Measurements from ENCODE around the gene RFFL.
"Not testable (repeated sequence)": the region's sequence is repeated elsewhere in the genome, so short reads cannot be mapped to it uniquely, and the experiment has no call there.

Gene RFFL, protein sequence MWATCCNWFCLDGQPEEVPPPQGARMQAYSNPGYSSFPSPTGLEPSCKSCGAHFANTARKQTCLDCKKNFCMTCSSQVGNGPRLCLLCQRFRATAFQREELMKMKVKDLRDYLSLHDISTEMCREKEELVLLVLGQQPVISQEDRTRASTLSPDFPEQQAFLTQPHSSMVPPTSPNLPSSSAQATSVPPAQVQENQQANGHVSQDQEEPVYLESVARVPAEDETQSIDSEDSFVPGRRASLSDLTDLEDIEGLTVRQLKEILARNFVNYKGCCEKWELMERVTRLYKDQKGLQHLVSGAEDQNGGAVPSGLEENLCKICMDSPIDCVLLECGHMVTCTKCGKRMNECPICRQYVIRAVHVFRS

DNA sequence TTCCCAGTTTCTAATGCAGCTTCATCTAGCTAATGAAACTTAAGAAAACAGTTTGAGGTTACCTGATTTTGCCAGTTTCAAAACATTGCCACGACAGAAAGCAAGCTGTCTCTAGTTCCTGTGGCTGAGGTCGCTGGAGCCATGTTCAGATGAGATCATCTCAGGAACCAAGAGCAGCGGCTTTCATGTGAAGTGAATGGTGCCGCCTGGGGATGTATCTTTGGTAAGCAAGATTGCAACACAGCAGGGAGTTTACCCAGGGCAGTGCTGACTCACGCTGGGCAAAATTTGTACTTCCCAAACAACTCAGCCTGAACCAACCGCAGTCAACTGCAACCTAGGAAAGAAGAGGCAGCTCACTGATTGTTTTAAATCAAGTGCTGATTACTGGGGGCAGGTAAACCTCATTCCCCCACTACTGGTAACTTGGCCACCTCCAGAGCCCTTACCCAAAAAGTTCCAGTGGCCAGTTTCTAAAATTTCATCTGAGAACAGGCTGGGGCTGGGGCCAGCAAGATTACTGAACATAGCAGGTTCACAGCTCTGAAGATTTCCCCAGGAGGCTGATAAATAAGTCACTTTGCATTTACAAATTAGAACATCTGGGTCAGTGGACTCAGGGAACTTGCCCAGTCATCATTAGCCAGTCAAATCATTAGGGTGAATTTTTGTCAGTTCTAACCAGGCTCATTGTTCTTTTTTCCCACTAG, at the start of gene RFFL:
Gene RFFL (minus strand): TSS at position 194 of the 710 bp plus-strand sequence. CDS start 37,154 bp downstream, outside the sequence.
- DNase-seq (ENCODE audit: low read depth in 3 of 3) = peak; percentile 70 to 83 (median 82)

GRCh38 chr17:35110791-35111190, 47.3 kb upstream of the RFFL start:
- not testable (repeated sequence) for DNase-seq (ENCODE audit: low read depth in 3 of 3)

DNA sequence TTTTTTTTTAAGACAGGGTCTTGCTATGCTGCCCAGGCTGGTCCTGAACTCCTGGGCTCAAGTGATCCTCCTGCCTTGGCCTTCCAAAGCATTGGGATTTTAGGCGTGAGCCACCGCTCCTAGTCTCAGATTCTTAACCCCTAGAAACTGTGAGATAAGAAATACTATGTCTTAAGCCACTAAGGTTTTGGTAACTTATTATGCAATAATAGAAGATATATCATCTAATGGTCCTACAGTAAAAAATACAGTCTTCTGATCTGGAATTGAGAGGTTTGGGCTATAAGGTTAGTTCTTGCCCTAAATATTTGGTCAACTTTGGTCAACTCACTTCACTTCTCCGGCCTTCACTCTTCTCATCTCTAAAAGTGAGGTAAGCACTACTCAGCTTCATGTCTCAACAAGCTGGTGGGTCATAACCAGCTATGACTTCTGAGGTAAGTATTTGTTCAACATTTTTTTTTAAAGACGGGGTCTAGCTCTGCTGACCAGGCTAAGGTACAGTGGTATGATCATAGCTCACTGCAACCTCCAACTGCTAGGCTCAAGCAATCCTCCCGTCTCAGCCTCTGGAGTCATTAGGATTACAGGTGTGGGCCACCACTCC, 41.4 kb upstream of the RFFL start:
- DNase-seq (ENCODE audit: low read depth in 3 of 3) = no peak

DNA sequence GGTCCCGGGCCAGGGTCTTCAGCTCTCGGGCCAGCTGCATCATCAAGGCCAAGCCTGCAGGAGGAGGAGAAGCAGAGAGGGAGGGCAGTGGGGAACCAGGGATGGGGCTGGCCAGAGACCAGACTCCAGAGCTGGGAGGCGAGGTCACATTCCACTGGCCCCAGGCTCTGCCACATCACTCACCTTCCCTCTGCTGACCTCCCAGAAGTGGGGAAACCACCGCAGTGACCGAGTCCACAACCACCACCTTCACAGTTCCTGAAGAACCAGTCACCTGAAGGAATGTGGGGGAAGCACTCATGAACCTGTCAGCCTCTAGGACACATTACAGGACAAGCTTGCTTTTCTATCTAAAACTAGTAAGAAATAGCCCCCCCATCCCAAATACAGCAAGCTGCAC, 39.8 kb upstream of the RFFL start:
- DNase-seq (ENCODE audit: low read depth in 3 of 3) = no peak

- DNase-seq (ENCODE audit: low read depth in 3 of 3) = no peak
These were observed 38.2 kb upstream of the RFFL start for GRCh38 chr17:35101725-35102124.

DNA sequence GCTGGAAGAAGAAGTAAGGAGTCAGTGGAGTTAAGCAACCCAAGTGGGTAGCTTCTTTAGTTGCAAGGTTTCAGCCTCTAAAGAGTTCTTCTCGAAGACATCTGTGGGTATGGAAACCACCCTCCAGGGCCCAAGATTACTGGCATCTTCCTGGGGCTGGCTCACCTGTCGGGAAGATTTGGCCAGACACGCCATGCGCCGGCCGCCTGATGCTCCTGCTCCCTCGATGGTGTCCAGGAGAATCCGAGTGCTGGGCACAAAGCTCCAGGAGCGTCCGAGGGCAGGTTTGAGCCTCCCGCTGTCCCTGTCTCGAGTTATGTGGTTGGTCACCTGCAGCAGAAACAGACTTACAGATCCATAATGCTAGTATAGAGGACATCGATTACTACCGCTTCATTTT, 37.5 kb upstream of the RFFL start:
- DNase-seq (ENCODE audit: low read depth in 3 of 3) = no peak

GRCh38 chr17:35099908-35100307, 36.4 kb upstream of the RFFL start:
- no peak for DNase-seq (ENCODE audit: low read depth in 3 of 3)

DNA sequence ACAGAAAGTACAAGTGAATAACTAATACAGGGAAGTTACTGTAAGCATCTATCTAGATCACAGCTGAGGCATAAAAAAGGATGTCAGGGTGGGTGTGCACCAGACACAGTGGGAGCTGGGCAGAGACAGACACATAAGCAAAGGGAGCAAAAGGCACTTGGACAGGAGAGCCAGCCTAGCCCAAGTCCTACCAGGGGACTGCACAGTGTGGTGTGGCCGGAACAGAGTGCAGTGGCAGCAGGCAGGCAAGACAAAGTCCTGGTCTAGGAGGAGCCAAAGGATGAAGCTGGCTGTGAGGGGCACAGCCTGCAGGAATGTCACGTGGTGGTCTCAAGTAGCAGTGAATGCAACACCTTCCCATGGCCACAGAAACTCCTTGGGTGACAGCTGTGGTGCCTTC, 34.3 kb upstream of the RFFL start:
- DNase-seq (ENCODE audit: low read depth in 3 of 3) = no peak

GRCh38 chr17:35095741-35096140, 32.2 kb upstream of the RFFL start:
- no peak for DNase-seq (ENCODE audit: low read depth in 3 of 3)

GRCh38 chr17:35094902-35095301, 31.4 kb upstream of the RFFL start:
- DNase-seq (ENCODE audit: low read depth in 3 of 3) = no peak

GRCh38 chr17:35090707-35091106, 27.2 kb upstream of the RFFL start:
- not testable (repeated sequence) for DNase-seq (ENCODE audit: low read depth in 3 of 3)

- peak in 1 of 3 experiments; percentile 53 for DNase-seq (ENCODE audit: low read depth in 3 of 3)
These were observed 26.2 kb upstream of the RFFL start for GRCh38 chr17:35089586-35090296.

GRCh38 chr17:35088881-35089585, 25.5 kb upstream of the RFFL start:
- peak; percentile 80 to 88 (median 82) for DNase-seq (ENCODE audit: low read depth in 3 of 3)

GRCh38 chr17:35088356-35088880, 24.9 kb upstream of the RFFL start:
- DNase-seq (ENCODE audit: low read depth in 3 of 3) = no peak

GRCh38 chr17:35087731-35088355, 24.3 kb upstream of the RFFL start:
- DNase-seq (ENCODE audit: low read depth in 3 of 3) = no peak

DNA sequence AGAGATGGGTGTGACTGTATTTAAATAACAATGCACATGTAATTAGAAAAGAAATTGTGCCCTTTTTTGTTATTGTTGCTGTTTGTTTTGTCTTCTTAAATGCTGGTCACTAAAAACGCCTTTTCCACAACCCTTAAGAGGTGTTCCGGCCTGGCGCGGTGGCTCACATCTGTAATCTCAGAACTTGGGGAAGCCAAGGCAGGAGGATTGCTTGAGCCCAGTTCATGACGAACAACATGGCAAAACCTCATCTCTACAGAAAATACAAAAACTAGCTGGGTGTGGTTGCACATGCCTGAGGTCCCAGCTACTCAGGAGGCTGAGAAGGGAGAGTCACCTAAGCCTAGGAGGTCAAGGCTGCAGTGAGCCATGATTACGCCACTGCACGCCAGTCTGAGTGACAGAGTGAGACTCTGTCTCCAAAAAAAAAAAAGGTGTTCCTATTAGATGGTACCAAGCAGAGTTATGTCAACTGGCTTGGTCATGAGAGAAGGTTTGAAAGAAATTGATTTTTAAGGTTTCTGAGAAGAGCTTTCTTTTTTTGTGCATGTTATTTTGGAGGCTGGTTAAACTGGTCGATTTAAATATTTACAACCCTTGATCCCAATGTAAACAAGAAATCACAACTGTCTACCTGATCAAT, 23.5 kb upstream of the RFFL start:
- DNase-seq (ENCODE audit: low read depth in 3 of 3) = no peak

DNA sequence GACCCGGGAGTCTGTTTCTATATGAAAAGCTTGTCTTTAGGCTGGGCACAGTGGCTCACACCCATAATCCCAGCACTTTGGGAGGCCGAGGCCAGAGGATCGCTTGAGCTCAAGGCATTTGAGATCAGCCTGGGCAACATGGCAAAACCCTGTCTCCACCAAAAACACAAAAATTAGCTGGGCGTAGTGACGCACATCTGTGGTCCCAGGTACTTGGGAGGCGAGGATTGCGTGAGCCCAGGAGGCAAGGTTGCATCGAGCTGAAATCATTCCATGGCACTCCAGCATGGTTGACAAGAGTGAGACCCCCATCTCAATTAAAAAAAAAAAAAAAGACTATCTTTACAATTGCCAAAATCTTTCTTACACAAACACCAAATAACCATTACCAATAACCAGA, 22.7 kb upstream of the RFFL start:
- DNase-seq (ENCODE audit: low read depth in 3 of 3) = no peak

- DNase-seq (ENCODE audit: low read depth in 3 of 3) = no peak
These were observed 21.5 kb upstream of the RFFL start for GRCh38 chr17:35084987-35085386.

GRCh38 chr17:35083071-35083470, 19.6 kb upstream of the RFFL start:
- no peak for DNase-seq (ENCODE audit: low read depth in 3 of 3)

DNA sequence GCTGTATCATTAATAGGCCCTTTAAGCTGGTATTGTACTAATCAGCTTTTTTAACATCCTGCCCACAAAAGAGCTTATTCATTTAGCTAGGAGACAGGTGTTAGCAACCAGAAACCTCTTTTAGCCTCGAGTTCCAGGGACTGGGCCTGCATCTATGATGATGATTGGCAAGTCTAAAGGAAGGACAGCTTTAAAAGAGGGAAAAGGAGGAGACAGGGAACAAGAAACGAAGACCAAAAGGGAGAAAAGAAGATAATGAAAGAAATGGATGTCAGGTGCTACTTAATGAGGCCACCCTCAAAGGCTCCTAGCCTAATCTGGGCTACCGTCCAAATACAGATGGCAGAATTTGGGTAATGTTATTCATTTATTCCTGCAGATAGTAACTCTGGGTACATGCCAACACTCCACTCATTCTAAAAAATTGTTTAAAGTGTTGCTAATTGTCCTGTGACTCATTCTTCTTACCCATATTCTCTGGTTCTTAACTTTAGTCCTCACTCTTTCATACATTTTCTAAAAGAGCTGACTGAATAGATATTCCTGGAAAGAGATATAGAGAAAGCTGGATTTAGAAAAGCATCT, 18.7 kb upstream of the RFFL start:
- no peak for DNase-seq (ENCODE audit: low read depth in 3 of 3)

All from stimulated activated CD4-positive, alpha-beta T cell treated with anti-CD3 and anti-CD28 coated beads, TNF-alpha, amount 100 ng/mL, for 24 hours (primary cell).